KOPT-K1 (cell line): ENCODE data around the gene SPOUT1.
"Not testable (repeated sequence)": the region's sequence is repeated elsewhere in the genome, so short reads cannot be mapped to it uniquely, and the experiment has no call there.

ENCODE experiments used
- H3K27ac ChIP-seq: fragments of 200-600 bp; sonication (generic); 2 replicates; pipeline ENCODE4 v1.5.1; 2016; ENCODE audit warnings: antibody characterized with exemption, mild to moderate bottlenecking, low read depth, low read length; ENCODE audit not compliant: poor library complexity, severe bottlenecking
- H3K36me3 ChIP-seq: fragments of 200-600 bp; sonication (generic); 2 replicates; pipeline ENCODE4 v1.5.1; 2017; ENCODE audit warnings: antibody characterized with exemption, mild to moderate bottlenecking, low read length, moderate library complexity; ENCODE audit not compliant: insufficient read depth
- H3K9me3 ChIP-seq: fragments of 200-600 bp; sonication (generic); 2 replicates; pipeline ENCODE4 v1.5.1; 2017; ENCODE audit warnings: antibody characterized with exemption, low read length, mild to moderate bottlenecking; ENCODE audit not compliant: insufficient read depth, poor library complexity, severe bottlenecking

SPOUT1 gene

DNA sequence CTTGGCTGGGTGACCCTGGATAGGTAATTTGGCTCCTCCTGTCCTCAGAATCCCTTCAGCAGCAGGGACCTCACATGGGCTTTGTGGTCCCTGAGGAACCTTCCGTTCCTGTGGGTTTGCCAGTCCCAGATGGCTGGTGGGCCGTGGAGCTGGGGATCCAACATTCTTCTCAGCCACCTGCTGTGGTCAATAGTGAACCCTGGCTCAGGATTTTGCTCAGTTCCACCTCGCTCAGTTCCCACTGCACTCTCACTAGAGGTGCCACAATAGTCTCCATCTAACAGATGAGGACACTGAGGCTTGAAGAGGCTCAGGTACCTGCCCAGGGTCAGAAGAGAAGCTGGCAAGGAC lies 17.1 kb upstream of the SPOUT1 start:
- Histone ChIP-seq H3K36me3 (peaks cover 6% of the 10 kb centered on the region; the same call in 1 of the 2 replicates), H3K9me3 (peaks cover 8% of the 10 kb centered on the region), H3K27ac (peak overlapping the region; percentile 55)

DNA sequence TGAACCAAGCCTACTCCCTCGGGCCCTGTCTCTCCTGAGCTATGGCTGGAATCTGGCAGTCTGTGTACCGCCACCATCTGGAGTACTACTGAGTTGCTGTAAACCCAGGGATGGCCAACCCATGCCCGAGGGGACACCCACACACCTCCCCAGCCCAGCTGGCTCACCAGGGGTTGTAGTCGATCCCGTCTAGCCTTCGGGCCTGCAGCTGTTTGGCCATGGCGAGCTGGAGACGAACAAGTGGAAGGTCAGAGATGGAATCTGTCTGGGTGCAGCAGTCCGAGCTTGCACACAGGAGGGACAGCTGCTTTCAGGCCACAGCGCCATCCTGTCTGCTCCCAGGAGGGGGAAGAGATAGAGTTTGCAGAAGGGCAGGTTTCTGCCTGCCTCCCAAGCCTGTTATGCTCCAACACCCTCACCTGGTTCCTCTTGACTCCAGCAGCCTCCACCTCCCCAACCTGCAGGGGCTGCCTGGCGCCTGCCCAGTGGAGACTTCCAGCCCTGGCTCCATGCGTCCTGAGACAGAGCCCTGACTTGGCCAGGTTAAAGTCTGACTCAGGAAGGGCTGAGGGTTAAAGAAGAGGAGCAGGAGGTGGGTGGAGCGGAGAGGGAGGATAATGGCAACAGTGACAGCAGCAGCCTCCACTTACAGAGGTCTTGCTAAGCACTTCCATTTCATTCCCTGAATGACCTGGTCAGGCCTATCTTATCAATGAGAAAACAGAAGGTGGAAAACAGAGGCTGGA lies 15.8 kb upstream of the SPOUT1 start:
- Histone ChIP-seq H3K27ac (no peak overlapping the region), H3K9me3 (no peaks in the 10 kb centered on the region), H3K36me3 (peaks cover 6% of the 10 kb centered on the region; the same call in 1 of the 2 replicates)

DNA sequence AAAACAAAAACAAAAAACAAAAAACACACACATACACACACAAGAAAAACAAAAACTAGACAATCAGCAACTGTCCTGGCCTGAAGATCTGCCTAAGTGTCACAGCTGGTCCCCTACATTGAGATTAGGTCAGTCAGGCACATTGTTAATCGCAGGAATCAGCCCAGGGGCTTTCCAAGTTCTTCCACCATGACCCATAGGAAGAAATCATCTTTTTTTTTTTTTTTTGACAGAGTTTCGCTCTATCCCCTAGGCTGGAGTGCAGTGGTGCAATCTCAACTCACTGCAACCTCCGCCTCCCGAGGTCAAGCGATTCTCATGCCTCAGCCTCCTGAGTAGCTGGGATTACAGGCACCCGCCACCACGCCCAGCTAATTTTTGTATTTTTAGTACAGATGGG lies 13.6 kb upstream of the SPOUT1 start:
- not testable (repeated sequence) for H3K27ac ChIP-seq, H3K36me3 ChIP-seq, H3K9me3 ChIP-seq

DNA sequence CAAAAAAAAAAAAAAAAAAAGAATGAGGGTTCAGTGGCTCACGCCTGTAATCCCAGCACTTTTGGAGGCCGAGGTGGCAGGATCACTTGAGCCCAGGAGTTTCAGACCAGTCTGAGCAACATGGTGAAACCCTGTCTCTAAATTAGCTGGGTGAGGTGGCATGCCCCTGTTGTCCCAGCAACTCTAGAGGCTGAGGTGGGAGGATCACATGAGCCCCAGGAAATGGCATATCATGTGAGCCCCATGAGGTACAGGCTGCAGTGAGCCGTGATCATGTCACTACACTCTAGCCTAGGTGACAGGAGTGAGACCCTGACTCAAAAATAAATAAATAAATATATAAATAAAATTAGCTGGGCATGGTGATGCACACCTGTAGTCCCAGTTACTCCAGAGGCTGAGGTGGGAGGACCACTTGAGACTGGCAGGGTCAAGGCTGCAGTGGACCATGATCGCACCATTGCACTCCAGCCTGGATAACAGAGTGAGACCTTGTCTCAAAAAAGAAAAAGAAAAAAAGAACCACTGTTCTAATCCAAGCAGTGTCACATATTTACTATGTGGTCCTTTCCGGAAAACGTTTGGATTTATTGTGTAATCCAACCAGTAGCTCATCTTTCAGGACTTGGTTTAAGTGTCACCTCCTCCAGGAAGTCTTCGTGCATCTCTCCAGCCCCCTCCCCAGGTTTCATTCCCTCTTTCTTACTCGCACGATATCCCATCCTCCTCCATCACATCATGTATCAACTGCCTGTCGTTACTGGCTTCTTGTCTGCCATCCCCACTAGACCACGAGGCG lies 12.3 kb upstream of the SPOUT1 start:
- H3K27ac ChIP-seq, result no peak overlapping the region
- H3K9me3 ChIP-seq, result no peaks in the 10 kb centered on the region
- H3K36me3 ChIP-seq, result peaks cover 6% of the 10 kb centered on the region; the same call in 1 of the 2 replicates

DNA sequence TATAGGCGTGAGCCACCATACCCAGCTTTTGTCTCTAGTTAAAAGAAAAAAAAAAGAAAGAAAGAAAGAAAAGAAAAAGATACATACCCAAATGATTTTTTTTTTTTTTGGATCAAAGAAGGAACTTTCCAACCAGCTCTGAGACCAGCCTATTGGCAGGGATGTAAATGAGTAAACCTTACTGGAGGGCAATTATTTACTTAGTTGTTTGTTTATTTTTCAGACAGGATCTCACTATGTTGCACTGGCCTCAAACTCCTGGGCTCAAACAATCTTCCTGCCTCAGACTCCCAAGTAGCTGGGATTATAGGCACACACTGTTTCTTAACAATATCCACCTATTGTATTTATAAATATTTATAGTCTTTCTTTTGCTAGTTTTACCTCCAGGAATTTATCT lies 10.9 kb upstream of the SPOUT1 start:
- H3K36me3 ChIP-seq, result peaks cover 6% of the 10 kb centered on the region; the same call in 1 of the 2 replicates
- H3K27ac ChIP-seq, result no peak overlapping the region
- no peaks in the 10 kb centered on the region for H3K9me3 ChIP-seq

DNA sequence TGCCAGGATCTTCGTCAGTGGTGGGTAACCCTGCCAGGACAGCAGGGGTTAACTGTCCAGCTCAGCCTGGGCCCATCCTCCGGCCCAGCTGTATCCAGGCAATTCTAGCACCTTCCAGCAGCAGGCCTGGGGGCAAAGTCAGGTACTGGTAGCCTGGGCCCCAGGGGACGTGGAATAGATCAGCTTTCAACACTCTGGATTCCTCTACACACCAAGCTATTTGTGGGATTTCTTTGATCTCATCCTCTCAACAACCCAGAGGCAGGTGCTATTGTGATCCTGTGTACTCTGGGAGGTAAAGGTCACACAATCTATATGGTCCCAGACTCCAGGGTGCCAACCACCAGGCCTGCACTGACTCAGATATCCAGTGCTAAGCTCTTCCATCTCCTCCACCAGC lies 8.7 kb upstream of the SPOUT1 start:
- Histone ChIP-seq H3K27ac (no peak overlapping the region), H3K9me3 (no peaks in the 10 kb centered on the region), H3K36me3 (peaks cover 6% of the 10 kb centered on the region; the same call in 1 of the 2 replicates)

DNA sequence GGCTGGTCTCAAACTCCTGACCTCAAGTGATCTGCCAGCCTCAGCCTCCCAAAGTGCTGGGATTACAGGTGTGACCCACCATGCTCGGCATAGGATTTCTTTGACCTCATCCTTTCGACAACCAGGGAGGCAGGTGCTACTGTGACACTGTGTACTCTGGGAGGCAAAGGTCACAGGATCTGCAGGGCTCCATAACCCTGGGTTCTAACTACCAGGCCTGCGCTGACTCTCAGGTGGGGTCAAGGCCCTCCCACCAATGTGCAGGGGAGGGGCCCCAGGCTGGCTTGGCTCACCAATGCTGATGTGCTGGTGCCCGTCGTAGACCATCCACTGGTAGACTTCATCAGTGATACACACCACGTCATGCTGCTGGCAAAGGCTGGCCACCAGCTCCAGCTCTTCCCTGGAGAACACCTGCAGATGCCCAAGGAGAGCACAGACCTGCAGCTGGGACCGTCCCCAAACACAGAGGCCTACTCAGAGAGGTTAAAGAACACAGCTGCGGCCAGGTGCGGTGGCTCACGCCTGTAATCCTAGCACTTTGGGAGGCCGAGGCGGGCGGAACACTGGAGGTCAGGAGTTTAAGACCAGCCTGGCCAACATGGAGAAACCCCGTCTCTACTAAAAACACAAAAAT lies 7.0 kb upstream of the SPOUT1 start:
- Histone ChIP-seq H3K36me3 (no peaks in the 10 kb centered on the region; the same call in 1 of the 2 replicates), H3K9me3 (no peaks in the 10 kb centered on the region), H3K27ac (no peak overlapping the region)

DNA sequence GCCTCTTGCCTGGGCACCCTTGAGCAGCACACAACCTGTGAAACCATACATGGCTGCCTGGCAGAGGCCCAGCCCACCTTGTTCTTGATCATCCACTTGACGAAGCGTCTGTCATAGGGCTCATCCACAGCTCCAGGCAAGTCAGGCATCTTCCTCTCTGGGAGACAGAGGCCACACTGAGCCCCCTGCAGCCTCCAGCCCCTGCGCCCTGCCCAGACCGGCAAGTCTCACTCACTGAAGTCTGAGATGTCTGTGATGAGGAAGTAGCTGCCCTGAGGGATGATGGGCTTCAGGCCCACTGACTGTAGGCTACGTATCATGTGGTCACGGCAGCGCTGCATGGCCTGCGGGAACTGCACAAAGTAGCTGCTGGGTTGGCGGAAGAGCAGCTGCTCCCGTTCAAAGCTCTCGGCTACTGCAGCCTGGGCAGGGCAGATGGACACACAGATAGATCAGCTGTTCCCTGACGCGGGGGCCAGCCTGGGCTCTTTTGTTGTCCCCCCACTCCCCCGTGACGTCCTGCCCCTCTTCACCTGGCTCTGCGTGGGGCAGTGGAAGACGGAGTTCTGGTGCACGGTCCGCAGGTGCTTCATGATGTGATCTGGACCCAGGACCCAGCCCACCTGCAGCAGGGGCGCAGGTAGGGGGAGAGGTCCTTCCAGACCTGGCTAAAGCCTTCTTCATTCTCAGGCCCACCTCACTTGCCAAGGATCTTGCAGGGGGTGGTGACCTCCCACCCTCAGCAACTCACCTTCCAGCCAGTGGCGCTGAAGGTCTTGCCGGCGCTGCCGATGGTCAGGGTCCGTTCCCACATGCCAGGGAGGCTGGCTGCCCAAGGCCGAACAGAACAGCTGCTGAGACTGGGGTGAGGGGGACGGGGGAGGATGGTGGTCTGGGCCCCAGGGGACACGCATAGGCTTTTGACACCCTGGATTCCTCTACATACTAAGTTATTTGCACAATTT lies 5.9 kb upstream of the SPOUT1 start:
- Histone ChIP-seq H3K27ac (no peak overlapping the region), H3K9me3 (no peaks in the 10 kb centered on the region), H3K36me3 (no peaks in the 10 kb centered on the region; the same call in 1 of the 2 replicates)

DNA sequence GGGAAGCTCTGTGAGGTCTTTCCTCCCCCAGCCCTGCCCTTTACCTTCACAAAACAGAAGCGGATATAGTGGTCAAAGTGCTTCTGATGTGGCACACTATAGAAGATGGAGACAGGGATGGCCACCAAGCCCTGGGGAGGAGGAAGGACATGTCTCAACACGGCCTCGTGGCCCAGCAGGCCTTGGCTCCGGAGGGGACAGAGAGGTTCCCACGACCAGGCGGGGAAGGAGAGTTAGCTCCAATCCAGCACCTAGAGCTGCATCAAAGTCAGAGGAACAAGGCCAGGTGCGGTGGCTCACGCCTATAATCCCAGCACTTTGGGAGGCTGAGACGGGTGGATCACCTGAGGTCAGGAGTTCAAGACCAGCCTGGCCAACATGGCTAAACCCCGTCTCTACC lies 4.1 kb upstream of the SPOUT1 start:
- Histone ChIP-seq H3K9me3 (no peaks in the 10 kb centered on the region), H3K36me3 (no peaks in the 10 kb centered on the region; the same call in 1 of the 2 replicates), H3K27ac (no peak overlapping the region)

DNA sequence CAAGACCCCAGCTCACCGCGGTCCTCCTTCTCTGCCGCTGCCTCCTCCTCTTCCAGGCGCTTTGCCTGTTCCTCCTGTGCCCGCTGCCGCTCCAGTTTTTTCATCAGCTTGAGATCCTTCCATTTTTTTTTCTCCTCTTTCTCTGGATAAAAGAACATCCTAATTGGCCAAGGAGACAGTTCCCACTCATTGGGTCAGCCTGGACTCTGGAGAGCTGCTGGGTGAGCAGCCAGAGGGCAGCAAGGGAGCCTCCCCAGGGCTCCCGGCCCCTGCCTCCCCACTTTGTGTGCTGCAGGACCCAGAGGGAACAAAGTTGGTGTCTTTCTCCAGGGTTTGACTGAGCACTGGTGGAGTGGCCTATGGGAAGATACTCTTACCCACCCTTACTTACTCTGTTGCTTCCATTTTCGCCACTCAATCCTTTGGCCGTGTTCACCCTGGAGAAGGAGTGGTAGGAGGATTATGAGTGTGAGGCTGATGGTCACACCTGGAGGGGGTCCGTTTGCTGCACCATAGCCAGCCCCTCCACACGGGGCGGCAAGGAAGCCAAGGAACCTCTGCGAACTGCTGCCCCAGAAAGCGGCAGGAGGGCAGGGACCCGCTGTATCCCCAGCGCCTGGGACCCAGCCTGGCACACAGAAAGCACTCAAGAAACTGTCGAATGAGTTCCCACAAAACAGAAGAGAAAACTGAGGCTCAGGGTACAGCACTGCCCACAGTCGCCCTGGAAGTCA lies 708 bp downstream of the SPOUT1 start:
- H3K9me3 ChIP-seq, result no peaks in the 10 kb centered on the region
- peak overlapping the region; percentile 81 for H3K27ac ChIP-seq
- H3K36me3 ChIP-seq, result peaks cover 45% of the 10 kb centered on the region

DNA sequence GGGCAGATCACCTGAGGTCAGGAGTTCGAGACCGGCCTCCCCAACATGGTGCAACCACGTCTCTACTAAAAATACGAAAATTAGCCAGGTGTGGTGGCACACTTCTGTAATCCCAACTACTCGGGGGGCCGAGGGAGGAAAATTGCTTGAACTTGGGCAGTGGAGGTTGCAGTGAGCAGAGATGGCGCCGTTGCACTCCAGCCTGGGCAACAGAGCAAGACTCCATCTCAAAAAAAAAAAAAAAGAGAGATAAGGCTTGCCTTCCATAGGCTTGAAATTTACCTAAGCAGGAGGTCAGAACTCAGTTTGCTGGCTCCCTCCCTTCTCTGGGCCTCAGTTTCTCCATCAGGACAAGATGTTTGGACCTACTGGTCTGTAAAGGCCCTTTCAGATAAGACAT lies 1.3 kb downstream of the SPOUT1 start:
- H3K36me3 ChIP-seq, result peaks cover 51% of the 10 kb centered on the region
- peak overlapping the region; percentile 81 for H3K27ac ChIP-seq
- H3K9me3 ChIP-seq, result no peaks in the 10 kb centered on the region

DNA sequence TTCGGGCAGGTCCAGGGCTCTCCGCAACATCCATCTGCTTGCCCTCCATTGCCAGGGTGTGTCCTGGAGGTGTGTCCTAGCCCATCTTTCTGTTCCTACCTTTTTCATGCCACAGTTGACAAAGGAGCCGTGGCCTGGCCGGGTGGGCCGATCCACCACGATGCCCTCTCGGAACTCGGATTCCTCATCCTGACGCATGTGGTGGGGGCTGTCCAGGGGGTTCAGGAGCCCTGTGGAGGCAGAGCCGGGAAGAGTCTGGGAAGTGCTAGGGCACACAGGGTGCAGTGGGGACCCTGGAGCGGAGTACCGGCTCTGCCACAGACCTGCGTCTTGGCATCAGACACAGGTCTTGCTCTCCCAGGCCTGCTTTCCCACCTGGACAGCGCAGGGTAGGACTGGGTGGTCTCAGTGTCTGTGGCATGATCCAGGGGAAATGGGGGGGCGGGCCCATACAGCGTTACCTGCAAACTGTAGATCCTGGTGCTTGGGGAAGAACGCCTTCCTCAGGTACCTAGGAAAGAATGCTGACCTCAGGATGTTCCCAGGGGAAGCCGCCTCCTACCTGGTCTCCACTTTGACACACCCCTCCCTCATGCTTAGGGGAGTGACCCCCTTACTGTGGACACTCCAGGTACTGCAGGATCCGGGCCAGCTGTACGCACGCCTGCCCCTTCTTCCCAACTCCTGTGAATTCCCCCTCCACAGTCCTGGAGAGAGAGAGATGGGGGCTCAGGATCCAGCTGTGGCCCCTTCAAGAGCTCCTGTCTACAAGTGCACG lies 3.5 kb downstream of the SPOUT1 start:
- Histone ChIP-seq H3K36me3 (peaks cover 73% of the 10 kb centered on the region), H3K27ac (no peak overlapping the region), H3K9me3 (no peaks in the 10 kb centered on the region)

DNA sequence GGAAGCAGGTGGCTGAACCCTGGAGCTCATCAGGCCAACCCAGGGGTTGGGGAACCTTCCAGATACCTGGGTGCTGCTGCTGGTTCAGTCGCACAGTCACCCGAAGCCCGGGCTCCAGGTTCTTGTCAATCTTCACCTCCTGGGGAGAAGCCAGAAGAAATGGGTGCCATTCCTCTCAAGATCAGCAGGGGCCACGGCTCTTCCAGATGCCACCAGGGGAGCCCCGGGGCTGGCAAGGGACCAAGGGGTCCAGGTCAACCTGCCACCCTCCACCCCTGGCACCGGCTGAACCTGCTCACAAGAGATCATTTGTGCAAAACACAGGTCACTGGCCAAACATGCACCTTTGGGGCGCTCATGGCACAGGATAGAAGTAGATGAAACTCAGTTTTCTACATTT lies 4.7 kb downstream of the SPOUT1 start:
- Histone ChIP-seq H3K27ac (no peak overlapping the region), H3K36me3 (peaks cover 79% of the 10 kb centered on the region), H3K9me3 (no peaks in the 10 kb centered on the region)
